Smooth muscle cell (in vitro differentiated cells): Measurements from ENCODE around the gene HSDL2. TPM values are rescaled to one million over a fixed set of nuclear protein-coding genes. Genes with fewer than 3 reads are reported as not detected.

ENCODE experiments used
- DNase-seq: peaks from one replicate; lab custom pipeline; 2025; ENCODE audit not compliant: unreplicated experiment; lab: John Stamatoyannopoulos, UW
- H2AFZ ChIP-seq: fragments of 200-600 bp; sonication (generic); 2 replicates; pipeline ENCODE4 v1.6.0; 2016; ENCODE audit warnings: antibody characterized with exemption, low read depth, mild to moderate bottlenecking
- H3F3A ChIP-seq: fragments of 200-600 bp; sonication (generic); 2 replicates; pipeline ENCODE4 v1.6.0; 2017; ENCODE audit warnings: antibody characterized with exemption, low read depth
- H3K27ac ChIP-seq: fragments of 200-600 bp; sonication (generic); 2 replicates; pipeline ENCODE4 v1.5.1; 2016; ENCODE audit warnings: low read depth, mild to moderate bottlenecking
- H3K27me3 ChIP-seq: fragments of 200-600 bp; sonication (generic); 2 replicates; pipeline ENCODE4 v1.6.1; 2016; ENCODE audit warnings: low read depth, mild to moderate bottlenecking
- H3K36me3 ChIP-seq: fragments of 200-600 bp; sonication (generic); 2 replicates; pipeline ENCODE4 v1.5.1; 2016; ENCODE audit warnings: low read depth
- H3K4me1 ChIP-seq: fragments of 200-600 bp; sonication (generic); 2 replicates; pipeline ENCODE4 v1.5.1; 2016; ENCODE audit warnings: low read depth
- H3K4me2 ChIP-seq: fragments of 200-600 bp; sonication (generic); 2 replicates; pipeline ENCODE4 v1.6.0; 2016; ENCODE audit warnings: mild to moderate bottlenecking
- H3K4me3 ChIP-seq: fragments of 200-600 bp; sonication (generic); 2 replicates; pipeline ENCODE4 v1.5.1; 2016; ENCODE audit warnings: mild to moderate bottlenecking
- H3K79me2 ChIP-seq: fragments of 200-600 bp; sonication (generic); 2 replicates; pipeline ENCODE4 v1.6.0; 2016; ENCODE audit warnings: low read depth, mild to moderate bottlenecking
- H3K9ac ChIP-seq: fragments of 200-600 bp; sonication (generic); 2 replicates; pipeline ENCODE4 v1.6.0; 2016; ENCODE audit warnings: low read depth
- H3K9me3 ChIP-seq: fragments of 200-600 bp; sonication (generic); replicated peaks from 2 replicates; pipeline ENCODE4 v1.5.1; 2016; ENCODE audit warnings: low read depth
- H4K20me1 ChIP-seq: fragments of 200-600 bp; sonication (generic); 2 replicates; pipeline ENCODE4 v1.6.0; 2016; ENCODE audit warnings: low read depth
- WGBS: methylation state at CpG from one replicate; pipeline ENCODE4 v1.1.7; 2016; ENCODE audit warnings: low lambda C conversion rate; 5-methylcytosine and 5-hydroxymethylcytosine counted together
- polyA plus RNA-seq: library from polyadenylated mRNA; unstranded; fragments of >200 nt; fragmentation: Nextera tagmentation; extraction: Ambion mirVana; gene quantifications from 2 replicates; pipeline ENCODE4 v1.2.1, GENCODE V29; 2016
- total RNA-seq: library from RNA; depleted of rRNA; stranded (reverse); fragments of >200 nt; gene quantifications from 2 replicates; pipeline ENCODE4 v1.2.3, GENCODE V29; 2014
- TF ChIP-seq, protein P1 (sequence below): fragments of 200-600 bp; sonication (generic); IDR thresholded peaks from 2 replicates; pipeline ENCODE4 v1.5.1; 2017; ENCODE audit warnings: borderline replicate concordance, mild to moderate bottlenecking, antibody characterized with exemption; ENCODE audit not compliant: insufficient read depth, poor library complexity, severe bottlenecking

HSDL2 gene
- total and polyA plus RNA-seq, 2 experiments from 2014 or later = 8.7 to 18.7 TPM

DNA sequence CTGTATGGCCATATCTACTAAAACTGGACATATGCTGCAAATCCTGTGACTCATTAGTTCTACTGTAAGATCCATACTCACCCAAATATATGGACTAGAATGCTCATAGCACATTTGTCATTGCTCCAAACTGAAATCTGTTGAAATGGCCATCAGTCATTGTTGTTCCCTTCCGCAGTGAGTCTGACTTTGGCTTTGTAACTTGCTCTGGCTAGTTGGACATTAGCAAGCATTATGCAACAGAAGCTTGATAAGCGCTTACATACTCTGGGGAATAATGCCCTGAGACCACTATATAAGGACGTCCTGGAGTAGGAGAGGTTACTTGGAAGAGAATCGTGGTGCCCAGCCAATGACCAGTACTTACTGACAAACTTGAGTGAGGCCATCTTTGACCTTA is 115.7 kb downstream of the HSDL2 start:
- H3K4me1 ChIP-seq = peaks cover 11% of the 10 kb centered on the region
- no peaks in the 10 kb centered on the region for H3F3A ChIP-seq
- peaks cover 21% of the 10 kb centered on the region for H3K36me3 ChIP-seq
- no peak overlapping the region for H3K27ac ChIP-seq
- TF ChIP-seq, protein P1, sequence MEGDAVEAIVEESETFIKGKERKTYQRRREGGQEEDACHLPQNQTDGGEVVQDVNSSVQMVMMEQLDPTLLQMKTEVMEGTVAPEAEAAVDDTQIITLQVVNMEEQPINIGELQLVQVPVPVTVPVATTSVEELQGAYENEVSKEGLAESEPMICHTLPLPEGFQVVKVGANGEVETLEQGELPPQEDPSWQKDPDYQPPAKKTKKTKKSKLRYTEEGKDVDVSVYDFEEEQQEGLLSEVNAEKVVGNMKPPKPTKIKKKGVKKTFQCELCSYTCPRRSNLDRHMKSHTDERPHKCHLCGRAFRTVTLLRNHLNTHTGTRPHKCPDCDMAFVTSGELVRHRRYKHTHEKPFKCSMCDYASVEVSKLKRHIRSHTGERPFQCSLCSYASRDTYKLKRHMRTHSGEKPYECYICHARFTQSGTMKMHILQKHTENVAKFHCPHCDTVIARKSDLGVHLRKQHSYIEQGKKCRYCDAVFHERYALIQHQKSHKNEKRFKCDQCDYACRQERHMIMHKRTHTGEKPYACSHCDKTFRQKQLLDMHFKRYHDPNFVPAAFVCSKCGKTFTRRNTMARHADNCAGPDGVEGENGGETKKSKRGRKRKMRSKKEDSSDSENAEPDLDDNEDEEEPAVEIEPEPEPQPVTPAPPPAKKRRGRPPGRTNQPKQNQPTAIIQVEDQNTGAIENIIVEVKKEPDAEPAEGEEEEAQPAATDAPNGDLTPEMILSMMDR = no peak
- H3K4me2 ChIP-seq = no peak overlapping the region
- no peak overlapping the region for H3K9ac ChIP-seq
- H3K9me3 ChIP-seq = peaks cover 19% of the 10 kb centered on the region
- H2AFZ ChIP-seq = no peak overlapping the region
- H3K79me2 ChIP-seq = peaks cover 8% of the 10 kb centered on the region
- no peaks in the 10 kb centered on the region for H3K27me3 ChIP-seq
- H4K20me1 ChIP-seq = no peaks in the 10 kb centered on the region
- DNase-seq = no peak
- WGBS = 97% methylated on average over 4 of the region's 4 CpGs
- H3K4me3 ChIP-seq = no peak overlapping the region

DNA sequence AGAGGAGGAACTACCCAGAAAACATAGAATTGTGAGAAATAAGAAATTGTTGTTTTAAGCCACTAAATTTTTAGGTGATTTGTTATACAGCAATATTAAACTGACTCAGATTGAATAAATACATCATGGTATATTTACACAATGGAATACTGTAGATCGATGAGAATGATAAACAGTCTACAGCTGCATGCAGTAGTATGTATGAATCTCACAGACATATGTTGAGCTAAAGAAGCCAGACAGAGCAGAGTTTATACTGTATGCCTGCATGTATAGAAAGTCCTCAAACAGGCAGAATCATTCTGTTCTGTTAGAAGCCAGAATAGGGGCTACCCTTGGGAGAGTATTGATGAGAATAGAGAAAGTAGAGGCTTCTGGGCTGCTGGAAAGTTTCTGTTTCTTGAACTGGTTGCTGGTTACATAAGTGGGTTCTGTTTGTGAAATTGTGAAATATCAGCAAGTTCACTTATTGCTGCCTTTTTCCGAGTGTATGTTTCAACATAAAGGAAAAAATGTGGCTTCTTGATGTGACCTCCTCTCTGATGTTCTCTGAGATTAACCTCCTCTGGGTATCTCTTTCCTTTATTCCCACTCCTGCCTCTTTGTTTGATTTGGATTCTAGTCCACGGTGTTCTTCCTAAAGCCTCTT is 116.3 kb downstream of the HSDL2 start:
- H3K79me2 ChIP-seq = peaks cover 8% of the 10 kb centered on the region
- TF ChIP-seq, protein P1 = no peak
- H4K20me1 ChIP-seq = no peaks in the 10 kb centered on the region
- WGBS = 92% methylated on average over 3 of the region's 3 CpGs
- H3K4me3 ChIP-seq = no peak overlapping the region
- H3K27ac ChIP-seq = no peak overlapping the region
- peaks cover 11% of the 10 kb centered on the region for H3K4me1 ChIP-seq
- peaks cover 19% of the 10 kb centered on the region for H3K9me3 ChIP-seq
- no peak overlapping the region for H3K9ac ChIP-seq
- no peak overlapping the region for H3K4me2 ChIP-seq
- no peaks in the 10 kb centered on the region for H3K27me3 ChIP-seq
- no peak overlapping the region for H2AFZ ChIP-seq
- H3K36me3 ChIP-seq = peaks cover 21% of the 10 kb centered on the region
- no peaks in the 10 kb centered on the region for H3F3A ChIP-seq
- no peak for DNase-seq

DNA sequence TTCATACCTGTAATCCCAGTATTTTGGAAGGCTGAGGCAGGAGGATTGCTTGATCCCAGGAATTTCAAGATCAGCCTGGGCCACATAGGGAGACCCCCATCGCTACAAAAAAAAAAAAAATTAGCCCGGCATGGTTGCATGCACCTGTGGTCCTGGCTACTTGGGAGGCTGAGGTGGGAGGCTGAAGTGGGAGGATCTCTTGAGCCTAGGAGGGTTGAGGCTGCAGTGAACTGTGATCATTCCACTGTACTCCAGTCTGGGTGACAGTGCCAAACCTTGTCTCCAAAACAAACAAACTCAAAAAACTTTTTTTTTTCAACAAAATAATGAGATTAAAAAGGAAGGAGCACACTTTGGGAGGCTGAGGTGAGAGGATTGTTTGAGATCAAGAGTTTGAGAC is 120.9 kb downstream of the HSDL2 start:
- Histone ChIP-seq H3K79me2 (peaks cover 8% of the 10 kb centered on the region), H3K9ac (no peak overlapping the region), H3K9me3 (no peaks in the 10 kb centered on the region), H3F3A (no peaks in the 10 kb centered on the region), H2AFZ (no peak overlapping the region), H3K4me1 (peaks cover 11% of the 10 kb centered on the region), H3K27ac (no peak overlapping the region), H4K20me1 (no peaks in the 10 kb centered on the region), H3K4me3 (no peak overlapping the region), H3K36me3 (peaks cover 5% of the 10 kb centered on the region), H3K4me2 (no peak overlapping the region), H3K27me3 (no peaks in the 10 kb centered on the region)
- no peak for DNase-seq
- WGBS = 98% methylated on average over 2 of the region's 2 CpGs
- TF ChIP-seq, protein P1 = no peak

- H3K36me3 ChIP-seq = peaks cover 5% of the 10 kb centered on the region
- peaks cover 9% of the 10 kb centered on the region for H3K4me1 ChIP-seq
- H3K9me3 ChIP-seq = no peaks in the 10 kb centered on the region
- no peak overlapping the region for H3K4me3 ChIP-seq
- no peak overlapping the region for H3K4me2 ChIP-seq
- H3F3A ChIP-seq = no peaks in the 10 kb centered on the region
- H4K20me1 ChIP-seq = no peaks in the 10 kb centered on the region
- DNase-seq = no peak
- peaks cover 8% of the 10 kb centered on the region for H3K79me2 ChIP-seq
- H3K9ac ChIP-seq = no peak overlapping the region
- no peak overlapping the region for H3K27ac ChIP-seq
- no peak overlapping the region for H2AFZ ChIP-seq
- TF ChIP-seq, protein P1 = no peak
- WGBS = 97% methylated on average over 8 of the region's 8 CpGs
- H3K27me3 ChIP-seq = no peaks in the 10 kb centered on the region
Observed at GRCh38 chr9:112501287-112501686, 121.4 kb downstream of the HSDL2 start.
